Astrocyte of the cerebellum (primary cell): Measurements from ENCODE around the gene PRKG1.

Experiments used
- DNase-seq: peaks from one replicate; pipeline ENCODE4 v3.0.0-alpha.2; 2011; ENCODE audit warnings: low read depth
- H3K4me3 ChIP-seq: 2 replicates; pipeline ENCODE4 v1.5.1; 2011; ENCODE audit warnings: mild to moderate bottlenecking, low read depth, low read length, moderate library complexity
- CTCF ChIP-seq: IDR thresholded peaks from 2 replicates; pipeline ENCODE4 v1.5.1; 2012; ENCODE audit warnings: low read length, low read depth, moderate library complexity, mild to moderate bottlenecking; ENCODE audit errors: missing control alignments
- in situ Hi-C: cut with HindIII; loops from 2 replicates; pipeline ENCODE4 v1.10.0; 2017; ENCODE audit warnings: low sequenced_read_pairs

PRKG1 gene

DNA sequence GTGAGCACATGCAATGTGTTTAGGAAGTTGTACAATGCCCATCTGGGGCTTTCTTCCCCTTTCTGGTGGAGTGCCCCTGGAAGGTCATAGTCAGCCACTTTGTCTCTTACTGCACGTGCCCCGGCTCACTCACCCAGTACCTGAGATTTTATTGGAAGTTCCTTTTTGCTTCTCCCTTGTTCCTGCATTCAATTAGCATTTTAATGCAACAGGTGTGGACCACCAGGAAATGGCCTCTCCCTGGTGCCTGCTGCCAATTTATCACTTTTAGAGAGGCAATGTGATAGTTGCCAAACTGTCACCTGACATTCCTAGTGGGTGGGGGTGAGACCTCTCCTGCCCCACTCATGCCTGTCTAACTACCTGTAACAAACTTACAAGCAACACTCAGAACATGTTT lies 946.4 kb downstream of the PRKG1 start:
- no peak for TF ChIP-seq CTCF
- no peak overlapping the region for H3K4me3 ChIP-seq
- DNase-seq = no peak
- in situ Hi-C loops = no loop called here

- no peak for TF ChIP-seq CTCF
- DNase-seq = no peak
- H3K4me3 ChIP-seq = no peak overlapping the region
- in situ Hi-C loops = no loop called here
Observed at GRCh38 chr10:52027055-52027705, 952.9 kb downstream of the PRKG1 start.

GRCh38 chr10:52028523-52028858 lies 954.2 kb downstream of the PRKG1 start:
- DNase-seq = no peak
- no peak for TF ChIP-seq CTCF
- in situ Hi-C loops = no loop called here
- no peak overlapping the region for H3K4me3 ChIP-seq

DNA sequence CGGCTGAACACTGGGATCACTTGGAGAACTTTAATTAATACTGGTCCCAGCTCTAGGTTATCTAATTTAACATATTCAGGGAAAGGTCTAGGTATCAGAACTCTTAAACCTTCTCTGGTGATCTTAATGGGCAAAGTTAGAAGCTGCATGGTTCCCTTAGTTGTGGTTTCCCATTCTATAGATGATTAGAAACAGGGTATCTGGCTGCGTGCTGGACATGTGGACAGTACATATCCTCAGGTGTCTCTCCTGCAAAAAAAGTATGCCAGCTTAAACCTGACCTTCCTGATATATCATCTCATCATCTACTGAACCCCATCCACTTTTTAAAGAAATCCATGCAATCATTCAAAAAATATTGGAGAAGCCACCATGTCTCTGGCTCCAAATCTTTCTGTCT lies 955.3 kb downstream of the PRKG1 start:
- DNase-seq = no peak
- TF ChIP-seq CTCF = no peak
- H3K4me3 ChIP-seq = no peak overlapping the region
- in situ Hi-C loops = no loop called here

DNA sequence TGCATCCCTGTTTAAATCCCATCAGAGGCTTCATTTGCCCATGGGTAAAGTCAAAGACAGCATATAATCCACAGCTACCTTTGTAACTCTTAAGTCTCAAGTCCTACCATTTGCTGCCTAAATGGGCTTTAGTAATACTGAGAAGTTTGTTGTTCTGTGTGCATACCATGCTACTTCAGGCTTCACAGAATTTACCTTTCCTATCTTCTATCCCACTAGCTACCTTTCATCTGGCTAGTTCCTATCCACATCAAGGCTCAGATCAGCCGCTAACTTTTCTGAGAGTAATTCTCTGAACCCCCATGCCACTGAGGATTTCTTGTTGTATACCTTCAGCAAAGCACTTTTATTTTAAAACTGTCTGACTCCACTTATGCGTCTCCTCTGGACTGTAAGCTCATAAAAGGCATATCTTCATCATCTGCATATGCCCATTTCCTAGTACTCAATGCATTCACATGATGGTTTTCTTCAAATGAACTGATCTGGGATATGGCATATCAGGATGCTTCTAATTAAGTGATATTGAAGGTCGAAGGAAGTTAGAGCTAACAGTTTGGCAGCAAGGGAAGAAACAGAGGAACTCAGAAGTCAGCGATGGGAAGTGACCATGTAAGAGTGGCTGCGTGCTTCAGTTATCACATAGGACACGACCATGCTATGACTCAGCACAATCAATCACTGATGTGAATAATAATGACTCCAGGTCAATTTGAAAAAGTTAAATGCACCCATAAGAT lies 955.9 kb downstream of the PRKG1 start:
- TF ChIP-seq CTCF = no peak
- in situ Hi-C loops = no loop called here
- H3K4me3 ChIP-seq = no peak overlapping the region
- no peak for DNase-seq

GRCh38 chr10:52030975-52031374 lies 956.7 kb downstream of the PRKG1 start:
- in situ Hi-C loops = no loop called here
- no peak for TF ChIP-seq CTCF
- H3K4me3 ChIP-seq = no peak overlapping the region
- no peak for DNase-seq

DNA sequence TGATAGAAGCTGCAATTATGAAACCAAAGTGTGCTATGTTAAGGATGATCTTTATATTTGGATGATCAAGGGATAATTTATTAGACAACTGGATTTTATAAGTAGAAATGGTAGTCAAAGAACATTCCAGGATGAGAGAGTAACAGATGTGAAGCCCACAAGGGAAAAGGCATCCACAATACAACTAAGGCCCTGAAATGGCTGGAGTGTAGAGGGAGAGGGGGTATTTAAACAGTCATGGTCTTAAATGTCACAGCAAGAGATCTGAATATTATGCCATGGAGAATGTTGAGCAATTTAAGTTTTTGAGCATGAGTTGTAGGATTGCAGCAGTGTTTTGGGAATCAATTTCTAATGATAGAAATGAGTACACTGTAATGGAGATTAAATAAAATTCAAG lies 957.5 kb downstream of the PRKG1 start:
- no peak for DNase-seq
- no peak for TF ChIP-seq CTCF
- in situ Hi-C loops = no loop called here
- H3K4me3 ChIP-seq = no peak overlapping the region
